Measurements from ENCODE around the gene SCGB1A1.
A peak's percentile ranks its signal among the peaks of the same experiment; 100 is the strongest.
"Not testable (repeated sequence)": the region's sequence is repeated elsewhere in the genome, so short reads cannot be mapped to it uniquely, and the experiment has no call there.

Gene SCGB1A1, protein sequence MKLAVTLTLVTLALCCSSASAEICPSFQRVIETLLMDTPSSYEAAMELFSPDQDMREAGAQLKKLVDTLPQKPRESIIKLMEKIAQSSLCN

DNA sequence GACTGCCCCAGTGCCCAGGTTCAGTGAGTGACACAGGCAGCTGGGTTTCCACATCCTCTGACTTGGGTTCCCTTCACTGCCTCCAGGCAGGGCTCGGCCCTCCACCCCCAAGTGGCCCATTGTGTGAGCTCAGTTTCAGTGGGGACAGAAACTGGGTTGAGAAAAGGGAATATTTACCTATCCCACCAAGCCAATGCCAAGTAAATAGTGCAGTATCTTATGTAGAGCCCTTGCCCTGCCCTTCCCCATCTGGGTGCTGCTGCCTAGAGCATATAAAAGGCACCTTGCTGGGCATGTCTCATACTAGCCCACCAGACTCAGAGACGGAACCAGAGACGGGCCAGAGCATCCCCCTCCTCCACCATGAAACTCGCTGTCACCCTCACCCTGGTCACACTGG is at the start of gene SCGB1A1:
TSS of gene SCGB1A1 (plus strand) at position 301 of the 400 bp plus-strand sequence. CDS start at position 364, 63 bp downstream.
- no peak for DNase-seq

GRCh38 chr11:62370743-62371440 is 47.9 kb upstream of the SCGB1A1 start:
- no peak for DNase-seq

- DNase-seq, result no peak
Observed at GRCh38 chr11:62372871-62373270, 46.0 kb upstream of the SCGB1A1 start.

DNA sequence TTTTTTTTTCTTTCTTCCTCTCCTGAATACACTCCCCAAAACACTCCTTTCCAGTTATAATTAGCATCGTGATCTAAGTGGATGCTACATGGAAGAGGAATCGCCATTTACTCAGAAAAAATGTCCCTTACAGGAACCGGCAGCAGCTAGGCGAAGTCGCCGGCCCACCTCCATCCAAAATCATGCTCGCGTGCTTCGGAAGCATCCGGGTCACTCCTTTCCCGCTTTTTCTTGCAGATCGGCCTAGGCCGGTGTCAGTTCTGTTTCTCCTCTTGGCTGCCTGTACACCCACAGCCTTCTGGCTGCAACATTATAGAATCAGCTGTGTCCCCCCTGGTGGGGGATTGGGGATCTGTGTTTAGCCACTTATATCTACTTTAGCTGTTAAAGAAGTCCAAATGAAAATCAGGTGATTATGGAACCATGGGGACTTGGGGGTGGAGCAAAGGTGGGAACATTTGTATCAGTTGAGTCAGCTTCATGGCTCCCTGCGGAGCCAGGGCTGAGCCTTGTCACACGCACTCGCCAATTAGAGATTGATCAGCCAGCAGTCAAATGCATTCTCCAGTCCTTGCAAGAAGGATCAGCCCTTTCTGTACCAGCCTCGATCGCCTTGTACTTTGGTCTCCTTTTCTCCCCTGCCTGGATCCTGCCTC is 45.2 kb upstream of the SCGB1A1 start:
- no peak for DNase-seq

- DNase-seq, result no peak
Observed at GRCh38 chr11:62374801-62375200, 44.0 kb upstream of the SCGB1A1 start.

- DNase-seq, result not testable (repeated sequence)
Observed at GRCh38 chr11:62378459-62379063, 40.3 kb upstream of the SCGB1A1 start.

DNA sequence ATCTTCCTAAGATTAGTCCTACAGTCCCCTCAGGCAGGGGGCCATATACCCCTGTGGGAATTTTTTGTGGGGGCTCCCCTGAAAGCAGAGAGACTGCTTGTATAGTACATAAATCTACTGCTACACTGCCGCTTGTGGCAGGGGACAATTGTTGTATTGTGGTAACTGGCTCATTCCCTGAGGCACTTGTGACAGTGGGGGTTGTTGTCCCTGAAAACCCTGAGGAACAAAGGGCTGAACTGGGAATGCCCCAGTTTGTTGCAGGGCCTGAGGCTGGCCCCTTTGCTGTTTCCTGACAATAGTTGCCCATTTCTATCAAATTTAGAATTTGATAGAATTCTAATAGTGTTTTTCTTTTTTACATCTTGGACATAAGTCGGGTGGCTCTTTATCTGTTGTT is 39.2 kb upstream of the SCGB1A1 start:
- DNase-seq, result not testable (repeated sequence)

DNA sequence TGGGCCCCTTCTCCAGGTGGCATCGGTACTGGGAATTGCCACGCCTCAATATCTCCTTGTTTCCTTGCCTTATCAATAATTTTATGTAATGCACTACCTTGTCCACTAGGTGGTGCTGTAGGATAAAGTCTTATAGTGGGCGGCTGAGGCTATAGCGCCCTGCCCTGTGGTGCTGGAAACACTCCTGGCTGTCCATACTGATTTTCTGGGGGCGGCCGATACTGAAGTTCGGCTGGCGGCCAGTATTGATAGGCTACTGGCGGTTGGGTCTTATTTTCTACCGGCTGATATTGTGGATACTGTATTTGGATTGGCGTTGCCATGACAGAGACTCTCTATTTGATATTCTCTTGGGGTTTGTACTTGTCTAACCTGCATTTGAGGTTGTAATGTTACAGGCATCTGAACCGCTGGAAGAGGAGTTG is 38.0 kb upstream of the SCGB1A1 start:
- DNase-seq, result peak; percentile 21

DNA sequence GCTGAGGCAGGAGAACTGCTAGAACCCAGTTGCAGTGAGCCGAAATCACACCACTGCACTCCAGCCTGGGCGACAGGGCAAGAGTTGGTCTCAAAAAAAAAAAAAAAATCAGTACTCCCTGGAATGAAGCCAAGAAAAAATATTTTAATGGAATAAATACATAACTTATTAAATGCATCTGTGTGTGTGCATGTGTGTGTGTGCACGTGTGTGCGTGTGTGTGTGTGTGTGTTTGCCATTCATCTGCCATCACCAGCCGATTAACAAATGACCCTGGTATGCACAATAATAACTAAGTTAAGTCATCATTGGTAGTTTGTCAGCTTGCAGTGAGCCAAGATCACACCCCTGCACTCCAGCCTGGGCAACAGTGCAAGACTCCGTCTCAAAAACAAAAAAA is 35.0 kb upstream of the SCGB1A1 start:
- DNase-seq, result no peak

- not testable (repeated sequence) for DNase-seq
Observed at GRCh38 chr11:62386083-62386482, 32.8 kb upstream of the SCGB1A1 start.

- DNase-seq, result no peak
Observed at GRCh38 chr11:62387381-62387780, 31.5 kb upstream of the SCGB1A1 start.

DNA sequence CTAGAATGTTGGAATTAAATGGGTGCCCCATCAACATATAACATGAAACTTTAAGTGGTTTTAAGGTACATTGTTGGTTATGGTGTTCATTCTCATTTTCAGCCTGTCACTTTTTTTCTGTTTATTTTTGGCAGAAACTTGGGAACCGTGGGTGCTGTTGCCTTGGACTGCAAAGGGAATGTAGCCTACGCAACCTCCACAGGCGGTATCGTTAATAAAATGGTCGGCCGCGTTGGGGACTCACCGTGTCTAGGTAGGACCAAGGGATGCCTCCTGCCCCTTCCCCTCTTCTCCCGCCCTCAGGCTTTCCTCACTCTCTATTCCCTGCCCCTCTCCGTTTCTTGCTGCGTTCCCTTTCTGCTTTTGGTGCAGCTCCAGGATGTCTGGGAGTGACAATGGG is 29.8 kb upstream of the SCGB1A1 start:
- DNase-seq, result no peak

DNA sequence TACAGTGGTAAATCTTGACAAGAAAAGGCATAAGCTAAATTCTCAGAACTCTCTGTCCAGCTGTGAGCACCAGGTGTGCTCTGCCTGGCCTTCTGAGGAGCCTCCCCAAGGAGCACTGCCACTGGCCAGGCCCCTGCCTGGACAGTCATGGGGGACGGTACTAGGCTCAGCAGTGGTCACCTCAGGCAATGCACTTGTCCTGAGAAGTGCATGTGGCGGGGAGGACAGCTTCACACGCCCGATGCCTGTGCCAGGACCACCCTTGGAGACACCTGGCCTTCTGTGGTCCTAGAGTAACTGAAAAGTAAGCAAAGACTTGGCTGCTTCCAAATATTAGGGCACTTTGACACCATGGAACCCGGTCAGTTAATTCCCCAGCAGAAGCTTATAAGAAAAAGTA is 28.6 kb upstream of the SCGB1A1 start:
- DNase-seq, result no peak

GRCh38 chr11:62390722-62391121 is 28.1 kb upstream of the SCGB1A1 start:
- no peak for DNase-seq

- DNase-seq, result no peak
Observed at GRCh38 chr11:62391642-62392425, 27.0 kb upstream of the SCGB1A1 start.

DNA sequence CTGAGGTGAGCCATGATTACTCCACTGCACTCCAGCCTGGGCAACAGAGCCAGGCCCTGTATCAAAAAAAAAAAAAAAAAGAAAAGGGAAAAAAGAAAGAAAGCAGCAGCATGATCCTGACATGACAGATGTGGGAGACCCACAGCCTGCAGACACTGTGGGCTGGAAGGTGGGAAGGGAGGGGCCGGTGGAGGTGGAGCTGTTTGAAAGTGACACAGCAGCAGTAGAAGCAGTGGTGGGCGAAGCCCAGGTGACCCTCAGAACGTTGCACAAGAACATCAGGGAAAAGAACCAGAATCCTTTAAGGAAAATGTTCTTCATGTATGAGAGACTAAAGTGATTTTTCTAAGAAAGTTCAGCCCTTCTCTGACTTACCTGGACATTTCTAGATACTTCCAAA is 26.3 kb upstream of the SCGB1A1 start:
- DNase-seq, result no peak

GRCh38 chr11:62393061-62393611 is 25.7 kb upstream of the SCGB1A1 start:
- no peak for DNase-seq

- DNase-seq, result no peak
Observed at GRCh38 chr11:62393735-62394134, 25.1 kb upstream of the SCGB1A1 start.

DNA sequence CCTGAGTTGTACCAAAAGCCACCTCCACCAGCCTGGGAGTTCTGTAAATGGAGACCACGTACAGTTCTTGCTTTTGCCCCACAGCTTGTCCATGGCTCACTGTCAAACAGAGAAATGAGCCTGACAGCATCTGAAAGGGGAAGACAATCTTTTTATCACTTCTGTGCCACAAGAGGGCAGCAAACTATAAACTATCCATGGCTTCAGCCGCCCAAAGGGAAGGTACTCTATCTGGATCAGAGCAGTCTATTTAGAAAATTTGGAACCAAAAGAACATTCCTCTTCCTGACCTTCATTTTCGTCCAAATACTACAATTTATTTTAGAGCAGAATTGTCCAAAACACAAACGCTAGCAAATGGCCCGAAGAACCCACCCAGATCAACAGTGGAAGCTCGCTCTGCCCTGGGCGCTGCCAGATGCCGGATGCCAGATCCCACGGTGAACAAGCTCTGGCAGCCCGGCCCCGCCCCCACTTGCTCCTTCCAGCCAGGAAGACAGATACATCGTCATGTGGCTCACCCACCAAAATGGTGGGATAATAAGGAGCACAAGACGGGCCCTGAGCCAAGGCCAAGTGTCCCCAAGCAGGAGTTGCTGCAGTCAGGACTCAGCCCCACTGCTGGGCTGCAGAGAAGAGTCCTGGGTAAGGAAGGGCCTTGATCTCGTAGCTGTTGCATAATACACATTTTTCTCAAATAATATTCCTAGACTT is 23.9 kb upstream of the SCGB1A1 start:
- peak; percentile 77 for DNase-seq

DNA sequence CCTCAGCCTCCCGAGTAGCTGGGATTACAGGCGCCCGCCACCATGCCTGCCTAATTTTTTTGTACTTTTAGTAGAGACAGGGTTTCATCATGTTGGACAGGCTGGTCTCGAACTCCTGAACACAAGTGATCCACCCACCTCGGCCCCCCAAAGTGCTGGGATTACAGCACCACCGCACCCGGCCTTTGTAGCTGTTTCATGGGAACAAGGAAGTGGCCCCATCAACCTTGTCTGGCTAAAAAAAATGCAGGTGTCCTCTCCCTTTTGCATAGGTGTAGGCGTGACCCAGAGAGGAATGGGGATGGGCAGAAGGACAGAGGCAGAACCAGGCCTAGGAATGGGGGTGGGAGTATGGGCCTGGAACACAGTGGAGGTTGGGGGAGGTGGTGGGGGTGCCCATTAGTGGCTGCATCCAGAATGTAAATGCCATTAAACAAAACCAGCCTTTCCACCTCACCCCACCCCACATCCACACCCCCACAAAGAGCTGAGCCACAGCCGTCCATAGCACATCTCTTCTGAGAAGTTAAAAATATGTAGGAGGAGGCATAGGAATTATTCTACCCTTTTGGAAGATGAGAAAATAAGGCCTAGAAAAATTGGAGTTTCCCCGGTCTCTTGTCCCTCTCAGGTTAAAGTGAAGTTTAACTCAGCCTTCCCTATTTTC is 22.8 kb upstream of the SCGB1A1 start:
- no peak for DNase-seq

All from NCI-H2081 treated with DMSO at 0.1 percent for 48 hours (cell line).